ENCODE data around the gene PTPRM.

The PTPRM gene

GRCh38 chr18:7754725-7755181 is 187.6 kb downstream of the PTPRM start:
- Histone ChIP-seq H3K9me3 (ENCODE audit: control insufficient read depth in 2 of 2, low read length in 2 of 2) (no peaks in the 10 kb centered on the region), H3K4me1 (ENCODE audit: control insufficient read depth in 2 of 2, insufficient read depth in 2 of 2, low read length in 2 of 2) (no peaks in the 10 kb centered on the region), H3K36me3 (ENCODE audit: control insufficient read depth in 2 of 2, insufficient read depth in 2 of 2, low read length in 2 of 2) (no peaks in the 10 kb centered on the region), H3K9ac (ENCODE audit: low read depth in 1 of 2, low read length in 2 of 2) (no peak overlapping the region), H3K4me3 (ENCODE audit: low read length in 2 of 2) (no peak overlapping the region), H3K27me3 (ENCODE audit: control insufficient read depth in 2 of 2, insufficient read depth in 2 of 2, low read length in 2 of 2) (no peaks in the 10 kb centered on the region), H3K27ac (ENCODE audit: low read depth in 2 of 2, low read length in 2 of 2) (no peak overlapping the region)

GRCh38 chr18:7755753-7756475 is 188.8 kb downstream of the PTPRM start:
- no peaks in the 10 kb centered on the region for H3K27me3 ChIP-seq (ENCODE audit: control insufficient read depth in 2 of 2, insufficient read depth in 2 of 2, low read length in 2 of 2)
- H3K9ac ChIP-seq (ENCODE audit: low read depth in 1 of 2, low read length in 2 of 2) = no peak overlapping the region
- no peak overlapping the region for H3K27ac ChIP-seq (ENCODE audit: low read depth in 2 of 2, low read length in 2 of 2)
- H3K4me1 ChIP-seq (ENCODE audit: control insufficient read depth in 2 of 2, insufficient read depth in 2 of 2, low read length in 2 of 2) = no peaks in the 10 kb centered on the region
- H3K36me3 ChIP-seq (ENCODE audit: control insufficient read depth in 2 of 2, insufficient read depth in 2 of 2, low read length in 2 of 2) = no peaks in the 10 kb centered on the region
- no peak overlapping the region for H3K4me3 ChIP-seq (ENCODE audit: low read length in 2 of 2)
- no peaks in the 10 kb centered on the region for H3K9me3 ChIP-seq (ENCODE audit: control insufficient read depth in 2 of 2, low read length in 2 of 2)

- Histone ChIP-seq H3K4me3 (ENCODE audit: low read length in 2 of 2) (no peak overlapping the region), H3K27ac (ENCODE audit: low read depth in 2 of 2, low read length in 2 of 2) (no peak overlapping the region), H3K27me3 (ENCODE audit: control insufficient read depth in 2 of 2, insufficient read depth in 2 of 2, low read length in 2 of 2) (no peaks in the 10 kb centered on the region), H3K36me3 (ENCODE audit: control insufficient read depth in 2 of 2, insufficient read depth in 2 of 2, low read length in 2 of 2) (no peaks in the 10 kb centered on the region), H3K9ac (ENCODE audit: low read depth in 1 of 2, low read length in 2 of 2) (no peak overlapping the region), H3K9me3 (ENCODE audit: control insufficient read depth in 2 of 2, low read length in 2 of 2) (no peaks in the 10 kb centered on the region), H3K4me1 (ENCODE audit: control insufficient read depth in 2 of 2, insufficient read depth in 2 of 2, low read length in 2 of 2) (no peaks in the 10 kb centered on the region)
These were observed 190.1 kb downstream of the PTPRM start for GRCh38 chr18:7757175-7757574.

- Histone ChIP-seq H3K9me3 (ENCODE audit: control insufficient read depth in 2 of 2, low read length in 2 of 2) (no peaks in the 10 kb centered on the region), H3K36me3 (ENCODE audit: control insufficient read depth in 2 of 2, insufficient read depth in 2 of 2, low read length in 2 of 2) (no peaks in the 10 kb centered on the region), H3K27me3 (ENCODE audit: control insufficient read depth in 2 of 2, insufficient read depth in 2 of 2, low read length in 2 of 2) (no peaks in the 10 kb centered on the region), H3K4me3 (ENCODE audit: low read length in 2 of 2) (no peak overlapping the region), H3K27ac (ENCODE audit: low read depth in 2 of 2, low read length in 2 of 2) (no peak overlapping the region), H3K9ac (ENCODE audit: low read depth in 1 of 2, low read length in 2 of 2) (no peak overlapping the region), H3K4me1 (ENCODE audit: control insufficient read depth in 2 of 2, insufficient read depth in 2 of 2, low read length in 2 of 2) (no peaks in the 10 kb centered on the region)
These were observed 191.6 kb downstream of the PTPRM start for GRCh38 chr18:7758764-7759163.

GRCh38 chr18:7760967-7761948 is 194.1 kb downstream of the PTPRM start:
- H3K27me3 ChIP-seq (ENCODE audit: control insufficient read depth in 2 of 2, insufficient read depth in 2 of 2, low read length in 2 of 2) = no peaks in the 10 kb centered on the region
- no peaks in the 10 kb centered on the region for H3K4me1 ChIP-seq (ENCODE audit: control insufficient read depth in 2 of 2, insufficient read depth in 2 of 2, low read length in 2 of 2)
- H3K4me3 ChIP-seq (ENCODE audit: low read length in 2 of 2) = no peak overlapping the region
- H3K36me3 ChIP-seq (ENCODE audit: control insufficient read depth in 2 of 2, insufficient read depth in 2 of 2, low read length in 2 of 2) = no peaks in the 10 kb centered on the region
- H3K9ac ChIP-seq (ENCODE audit: low read depth in 1 of 2, low read length in 2 of 2) = no peak overlapping the region
- no peaks in the 10 kb centered on the region for H3K9me3 ChIP-seq (ENCODE audit: control insufficient read depth in 2 of 2, low read length in 2 of 2)
- no peak overlapping the region for H3K27ac ChIP-seq (ENCODE audit: low read depth in 2 of 2, low read length in 2 of 2)

- Histone ChIP-seq H3K27ac (ENCODE audit: low read depth in 2 of 2, low read length in 2 of 2) (no peak overlapping the region), H3K9ac (ENCODE audit: low read depth in 1 of 2, low read length in 2 of 2) (no peak overlapping the region)
These were observed 197.3 kb downstream of the PTPRM start for GRCh38 chr18:7764405-7764804.

GRCh38 chr18:7766346-7766745 is 199.2 kb downstream of the PTPRM start:
- Histone ChIP-seq H3K4me1 (ENCODE audit: control insufficient read depth in 2 of 2, insufficient read depth in 2 of 2, low read length in 2 of 2) (no peaks in the 10 kb centered on the region), H3K36me3 (ENCODE audit: control insufficient read depth in 2 of 2, insufficient read depth in 2 of 2, low read length in 2 of 2) (no peaks in the 10 kb centered on the region), H3K9me3 (ENCODE audit: control insufficient read depth in 2 of 2, low read length in 2 of 2) (no peaks in the 10 kb centered on the region), H3K27me3 (ENCODE audit: control insufficient read depth in 2 of 2, insufficient read depth in 2 of 2, low read length in 2 of 2) (no peaks in the 10 kb centered on the region), H3K4me3 (ENCODE audit: low read length in 2 of 2) (no peak overlapping the region), H3K9ac (ENCODE audit: low read depth in 1 of 2, low read length in 2 of 2) (no peak overlapping the region), H3K27ac (ENCODE audit: low read depth in 2 of 2, low read length in 2 of 2) (no peak overlapping the region)

More at GRCh38 chr18:7764405-7764804, 197.3 kb downstream of the PTPRM start:
- no peaks in the 10 kb centered on the region for H3K4me1 ChIP-seq (ENCODE audit: control insufficient read depth in 2 of 2, insufficient read depth in 2 of 2, low read length in 2 of 2)
- no peak overlapping the region for H3K4me3 ChIP-seq (ENCODE audit: low read length in 2 of 2)
- H3K9me3 ChIP-seq (ENCODE audit: control insufficient read depth in 2 of 2, low read length in 2 of 2) = no peaks in the 10 kb centered on the region
- no peaks in the 10 kb centered on the region for H3K27me3 ChIP-seq (ENCODE audit: control insufficient read depth in 2 of 2, insufficient read depth in 2 of 2, low read length in 2 of 2)
- H3K36me3 ChIP-seq (ENCODE audit: control insufficient read depth in 2 of 2, insufficient read depth in 2 of 2, low read length in 2 of 2) = no peaks in the 10 kb centered on the region

- no peaks in the 10 kb centered on the region for H3K9me3 ChIP-seq (ENCODE audit: control insufficient read depth in 2 of 2, low read length in 2 of 2)
These were observed 199.7 kb downstream of the PTPRM start for GRCh38 chr18:7766817-7767216.

GRCh38 chr18:7770908-7771307 is 203.8 kb downstream of the PTPRM start:
- no peaks in the 10 kb centered on the region for H3K27me3 ChIP-seq (ENCODE audit: control insufficient read depth in 2 of 2, insufficient read depth in 2 of 2, low read length in 2 of 2)
- no peak overlapping the region for H3K27ac ChIP-seq (ENCODE audit: low read depth in 2 of 2, low read length in 2 of 2)
- no peaks in the 10 kb centered on the region for H3K36me3 ChIP-seq (ENCODE audit: control insufficient read depth in 2 of 2, insufficient read depth in 2 of 2, low read length in 2 of 2)
- H3K4me1 ChIP-seq (ENCODE audit: control insufficient read depth in 2 of 2, insufficient read depth in 2 of 2, low read length in 2 of 2) = no peaks in the 10 kb centered on the region
- no peak overlapping the region for H3K4me3 ChIP-seq (ENCODE audit: low read length in 2 of 2)
- no peaks in the 10 kb centered on the region for H3K9me3 ChIP-seq (ENCODE audit: control insufficient read depth in 2 of 2, low read length in 2 of 2)
- no peak overlapping the region for H3K9ac ChIP-seq (ENCODE audit: low read depth in 1 of 2, low read length in 2 of 2)

More at GRCh38 chr18:7766817-7767216, 199.7 kb downstream of the PTPRM start:
- H3K9ac ChIP-seq (ENCODE audit: low read depth in 1 of 2, low read length in 2 of 2) = no peak overlapping the region
- H3K4me1 ChIP-seq (ENCODE audit: control insufficient read depth in 2 of 2, insufficient read depth in 2 of 2, low read length in 2 of 2) = no peaks in the 10 kb centered on the region
- H3K36me3 ChIP-seq (ENCODE audit: control insufficient read depth in 2 of 2, insufficient read depth in 2 of 2, low read length in 2 of 2) = no peaks in the 10 kb centered on the region
- no peak overlapping the region for H3K27ac ChIP-seq (ENCODE audit: low read depth in 2 of 2, low read length in 2 of 2)
- no peak overlapping the region for H3K4me3 ChIP-seq (ENCODE audit: low read length in 2 of 2)
- no peaks in the 10 kb centered on the region for H3K27me3 ChIP-seq (ENCODE audit: control insufficient read depth in 2 of 2, insufficient read depth in 2 of 2, low read length in 2 of 2)

- H3K27me3 ChIP-seq (ENCODE audit: control insufficient read depth in 2 of 2, insufficient read depth in 2 of 2, low read length in 2 of 2) = no peaks in the 10 kb centered on the region
- H3K36me3 ChIP-seq (ENCODE audit: control insufficient read depth in 2 of 2, insufficient read depth in 2 of 2, low read length in 2 of 2) = no peaks in the 10 kb centered on the region
- H3K9me3 ChIP-seq (ENCODE audit: control insufficient read depth in 2 of 2, low read length in 2 of 2) = no peaks in the 10 kb centered on the region
- no peaks in the 10 kb centered on the region for H3K4me1 ChIP-seq (ENCODE audit: control insufficient read depth in 2 of 2, insufficient read depth in 2 of 2, low read length in 2 of 2)
- no peak overlapping the region for H3K27ac ChIP-seq (ENCODE audit: low read depth in 2 of 2, low read length in 2 of 2)
- H3K9ac ChIP-seq (ENCODE audit: low read depth in 1 of 2, low read length in 2 of 2) = no peak overlapping the region
- no peak overlapping the region for H3K4me3 ChIP-seq (ENCODE audit: low read length in 2 of 2)
These were observed 205.4 kb downstream of the PTPRM start for GRCh38 chr18:7772510-7772888.
